ENCODE results near the gene GATA5.

The GATA5 gene

GRCh38 chr20:62452475-62453095 is 23.2 kb downstream of the GATA5 start:
- DNase-seq, result no peak

GRCh38 chr20:62451970-62452369 is 23.8 kb downstream of the GATA5 start:
- no peak for DNase-seq

- no peak for DNase-seq
These were observed 24.5 kb downstream of the GATA5 start for GRCh38 chr20:62451156-62451767.

- no peak for DNase-seq
These were observed 25.7 kb downstream of the GATA5 start for GRCh38 chr20:62449951-62450691.

GRCh38 chr20:62448788-62449187 is 27.0 kb downstream of the GATA5 start:
- no peak for DNase-seq

- DNase-seq, result no peak
These were observed 27.8 kb downstream of the GATA5 start for GRCh38 chr20:62448038-62448437.

GRCh38 chr20:62446888-62447869 is 28.6 kb downstream of the GATA5 start:
- no peak for DNase-seq

GRCh38 chr20:62446481-62446880 is 29.3 kb downstream of the GATA5 start:
- DNase-seq, result no peak

GRCh38 chr20:62445553-62446340 is 30.0 kb downstream of the GATA5 start:
- no peak for DNase-seq

GRCh38 chr20:62444286-62444685 is 31.5 kb downstream of the GATA5 start:
- DNase-seq, result no peak

- no peak for DNase-seq
These were observed 33.7 kb downstream of the GATA5 start for GRCh38 chr20:62441987-62442539.

- no peak for DNase-seq
These were observed 36.6 kb downstream of the GATA5 start for GRCh38 chr20:62439218-62439617.

GRCh38 chr20:62437927-62438326 is 37.9 kb downstream of the GATA5 start:
- DNase-seq, result no peak

GRCh38 chr20:62437496-62437895 is 38.3 kb downstream of the GATA5 start:
- DNase-seq, result no peak

GRCh38 chr20:62436692-62437091 is 39.1 kb downstream of the GATA5 start:
- DNase-seq, result no peak

- no peak for DNase-seq
These were observed 41.9 kb downstream of the GATA5 start for GRCh38 chr20:62433658-62434497.

GRCh38 chr20:62430866-62431447 is 44.8 kb downstream of the GATA5 start:
- DNase-seq, result no peak

GRCh38 chr20:62430311-62430853 is 45.4 kb downstream of the GATA5 start:
- DNase-seq, result no peak

- DNase-seq, result no peak
These were observed 46.1 kb downstream of the GATA5 start for GRCh38 chr20:62429455-62430310.
